Stimulated activated CD4-positive, alpha-beta T cell treated with anti-CD3 and anti-CD28 coated beads, Interleukin-4, amount 100 ng/mL, for 1 hour (primary cell): ENCODE data around the gene CYTH2.

Source experiments
- DNase-seq: peaks from one replicate; pipeline ENCODE4 v3.0.0-alpha.2; 2020

The CYTH2 gene

GRCh38 chr19:48496959-48497727, 28.0 kb downstream of the CYTH2 start:
- no peak for DNase-seq

GRCh38 chr19:48497728-48498594, 28.8 kb downstream of the CYTH2 start:
- DNase-seq, result no peak

GRCh38 chr19:48498595-48499311, 29.6 kb downstream of the CYTH2 start:
- no peak for DNase-seq

GRCh38 chr19:48499316-48500090, 30.3 kb downstream of the CYTH2 start:
- no peak for DNase-seq

- DNase-seq, result no peak
Measured at GRCh38 chr19:48500830-48501493, 31.8 kb downstream of the CYTH2 start.

GRCh38 chr19:48501494-48502349, 32.6 kb downstream of the CYTH2 start:
- DNase-seq, result peak; percentile 57

- peak; percentile 72 for DNase-seq
Measured at GRCh38 chr19:48502350-48503018, 33.3 kb downstream of the CYTH2 start.

- no peak for DNase-seq
Measured at GRCh38 chr19:48506138-48506733, 37.1 kb downstream of the CYTH2 start.

GRCh38 chr19:48507911-48508439, 38.8 kb downstream of the CYTH2 start:
- no peak for DNase-seq

- DNase-seq, result no peak
Measured at GRCh38 chr19:48508729-48509411, 39.7 kb downstream of the CYTH2 start.

- no peak for DNase-seq
Measured at GRCh38 chr19:48509467-48510194, 40.5 kb downstream of the CYTH2 start.

GRCh38 chr19:48510421-48511268, 41.5 kb downstream of the CYTH2 start:
- peak; percentile 73 for DNase-seq

GRCh38 chr19:48511321-48511731, 42.2 kb downstream of the CYTH2 start:
- no peak for DNase-seq

- DNase-seq, result peak; percentile 73
Measured at GRCh38 chr19:48511800-48512503, 42.8 kb downstream of the CYTH2 start, which contains the start of gene LMTK3. Gene LMTK3 (minus strand): TSS chr19:48511835. CDS start chr19:48511576, 259 bp downstream.

GRCh38 chr19:48512504-48513288, 43.5 kb downstream of the CYTH2 start:
- no peak for DNase-seq
